Measurements from ENCODE around the gene FADS6. TPM values are rescaled to one million over a fixed set of nuclear protein-coding genes. Genes with fewer than 3 reads are reported as not detected.
A peak's percentile ranks its signal among the peaks of the same experiment; 100 is the strongest.

Gene FADS6
- total RNA-seq, 1 experiment from 2014 or later = 1.2 TPM

- Mint-ChIP-seq H3K27ac (peak overlapping the region in 1 of 3 experiments; percentile 24; a peak in 1 of 7 replicates), H3K4me3 (no peak overlapping the region), H3K9me3 (no peaks in the 10 kb centered on the region), H3K27me3 (ENCODE audit: low read depth) (peaks cover 6% of the 10 kb centered on the region), H3K4me1 (peaks cover 0 to 6% of the 10 kb centered on the region in 2 experiments; a peak in 1 of 4 replicates), H3K36me3 (ENCODE audit: insufficient read depth in 1 of 3, low read depth in 3 of 3) (peaks cover under 1 to 4% (median 1%) of the 10 kb centered on the region in 3 experiments; a peak in 6 of 7 replicates)
- H3K27ac ChIP-seq (ENCODE audit: insufficient read length, low read depth, low read length) = no peak overlapping the region
- no peak overlapping the region for H2BK5ac ChIP-seq (ENCODE audit: insufficient read length, low read length)
- H3K4ac ChIP-seq (ENCODE audit: low read depth, low read length) = no peak overlapping the region
- H3K79me1 ChIP-seq (ENCODE audit: insufficient read depth, low read depth, low read length, poor library complexity, severe bottlenecking) = no peaks in the 10 kb centered on the region
- H3K4me1 ChIP-seq (ENCODE audit: insufficient read depth, low read length) = no peaks in the 10 kb centered on the region
- no peak overlapping the region for H4K8ac ChIP-seq (replicated peaks; ENCODE audit: insufficient read length, low read depth, low read length)
- H3K18ac ChIP-seq (ENCODE audit: insufficient read length, low read depth, low read length) = no peak overlapping the region
- H4K5ac ChIP-seq (ENCODE audit: insufficient read length, low read depth, low read length) = no peak overlapping the region
- no peak for DNase-seq
- no peak for TF ChIP-seq CTCF (conservative IDR thresholded peaks at IDR 0.05)
- H3K56ac ChIP-seq (ENCODE audit: insufficient read length, low read depth, low read length) = no peak overlapping the region
- H3K23ac ChIP-seq (ENCODE audit: insufficient read length, low read depth, low read length) = no peak overlapping the region
- H2AFZ ChIP-seq (ENCODE audit: low read length) = no peak overlapping the region
- no peak overlapping the region for H3K9ac ChIP-seq (ENCODE audit: extremely low read depth, insufficient read length, low read length)
- H2BK12ac ChIP-seq (ENCODE audit: insufficient read length, low read depth, low read length) = no peak overlapping the region
- no peaks in the 10 kb centered on the region for H3K79me2 ChIP-seq (ENCODE audit: insufficient read depth, low read length)
- no peak overlapping the region for H2AK5ac ChIP-seq (ENCODE audit: insufficient read length, low read length)
- no CpG with 5 or more reads among the region's 19 CpGs for WGBS (ENCODE audit: extremely low coverage, insufficient read length, low lambda C conversion rate)
- H2BK120ac ChIP-seq (ENCODE audit: low read depth, low read length, poor library complexity, severe bottlenecking) = no peak overlapping the region
- no peaks in the 10 kb centered on the region for H3K23me2 ChIP-seq (ENCODE audit: insufficient read length, low read depth, low read length, poor library complexity, severe bottlenecking)
- no peaks in the 10 kb centered on the region for H3K27me3 ChIP-seq (ENCODE audit: insufficient read depth, low read length)
- peaks cover 3% of the 10 kb centered on the region for H4K20me1 ChIP-seq (ENCODE audit: control insufficient read depth, insufficient read depth, insufficient read length)
- no peak overlapping the region for H2BK15ac ChIP-seq (ENCODE audit: low read depth, low read length)
- H3K4me2 ChIP-seq (ENCODE audit: insufficient read depth, insufficient read length, low read length) = no peak overlapping the region
- H4K91ac ChIP-seq (ENCODE audit: insufficient read length, low read depth, low read length) = no peak overlapping the region
- H2BK20ac ChIP-seq (ENCODE audit: low read depth, low read length, poor library complexity, severe bottlenecking) = no peak overlapping the region
- no peak overlapping the region for H3T11ph ChIP-seq (ENCODE audit: low read length)
- no peak overlapping the region for H3K14ac ChIP-seq (ENCODE audit: insufficient read depth, low read length)
- H3K9me3 ChIP-seq (ENCODE audit: control insufficient read depth, low read depth, low read length) = no peaks in the 10 kb centered on the region
These were observed 62.6 kb downstream of the FADS6 start for GRCh38 chr17:74830861-74831260.
